Left kidney (tissue), 2 donors: ENCODE results near the gene WIPI1. TPM values are rescaled to one million over a fixed set of nuclear protein-coding genes. Genes with fewer than 3 reads are reported as not detected.
A peak's percentile ranks its signal among the peaks of the same experiment; 100 is the strongest.
"Not testable (repeated sequence)": the region's sequence is repeated elsewhere in the genome, so short reads cannot be mapped to it uniquely, and the experiment has no call there.

ENCODE experiments used
- DNase-seq: peaks from one replicate; pipeline ENCODE4 v3.0.0-alpha.2; 2013
- polyA plus RNA-seq: library from polyadenylated mRNA; unstranded; fragments of 120-200 nt; gene quantifications from one replicate; pipeline ENCODE4 v1.2.1, GENCODE V29; 2013; ENCODE audit not compliant: insufficient read length

The WIPI1 gene
- polyA plus RNA-seq, 1 donor, result 31.9 TPM

DNA sequence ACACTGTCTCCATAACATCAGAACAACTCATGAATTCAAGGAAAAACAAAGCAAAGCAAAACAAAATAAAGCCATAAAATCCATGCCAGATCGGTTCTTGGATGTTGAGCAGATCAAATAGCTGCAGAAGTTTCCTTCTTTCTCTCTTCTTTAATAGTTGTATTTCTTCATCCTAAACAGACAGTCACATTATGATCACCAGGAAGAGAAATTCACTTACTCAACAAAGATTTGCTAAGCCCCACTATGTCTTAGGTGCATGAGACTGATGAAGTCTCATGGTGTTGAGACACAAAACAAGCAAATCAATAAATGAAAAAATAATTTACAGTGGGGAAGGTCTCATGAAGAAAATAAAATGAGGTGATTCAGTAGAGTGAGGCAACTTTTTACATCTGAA, 72.8 kb downstream of the WIPI1 start:
- no peak for DNase-seq

DNA sequence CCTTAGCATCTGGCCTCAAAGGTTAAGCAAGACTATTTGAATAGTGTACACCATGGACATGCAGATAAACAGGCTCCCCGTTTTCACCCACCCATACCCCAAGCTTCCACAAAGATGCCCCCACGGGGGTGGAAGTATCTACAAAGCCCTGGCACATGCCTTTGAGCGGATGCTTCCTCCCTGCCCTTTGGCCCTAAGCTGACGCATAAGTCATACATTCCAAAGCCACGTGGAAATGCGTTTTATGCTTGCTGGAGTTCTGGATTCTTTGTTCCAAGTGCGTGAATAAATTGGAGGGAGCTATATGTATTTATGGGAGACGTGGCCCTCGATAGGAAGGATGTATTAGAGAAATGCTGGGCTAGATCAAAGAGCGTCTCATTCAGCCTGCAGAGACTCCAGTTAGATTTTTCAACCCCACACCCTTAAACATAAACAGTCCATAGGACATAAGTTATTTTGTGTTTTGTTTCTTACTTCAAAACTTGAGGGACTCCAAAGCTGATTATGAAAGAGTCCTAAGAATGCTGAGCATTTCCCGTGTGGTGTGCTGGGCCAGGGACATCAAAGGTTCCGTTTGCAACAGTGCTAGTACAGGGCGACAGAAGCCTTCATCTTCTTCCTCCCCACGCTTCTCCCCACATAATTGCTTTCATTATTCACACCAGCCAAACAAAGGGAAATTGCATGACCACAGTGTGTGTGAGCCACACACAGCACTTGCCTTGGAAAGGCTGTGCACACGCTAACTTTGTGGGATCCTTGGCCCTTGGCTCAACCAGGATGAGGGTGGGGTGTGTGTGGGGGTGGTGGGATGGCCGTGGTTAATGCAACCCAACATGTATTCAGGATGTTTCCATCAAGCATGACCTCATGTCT, 73.6 kb downstream of the WIPI1 start:
- DNase-seq, result no peak

DNA sequence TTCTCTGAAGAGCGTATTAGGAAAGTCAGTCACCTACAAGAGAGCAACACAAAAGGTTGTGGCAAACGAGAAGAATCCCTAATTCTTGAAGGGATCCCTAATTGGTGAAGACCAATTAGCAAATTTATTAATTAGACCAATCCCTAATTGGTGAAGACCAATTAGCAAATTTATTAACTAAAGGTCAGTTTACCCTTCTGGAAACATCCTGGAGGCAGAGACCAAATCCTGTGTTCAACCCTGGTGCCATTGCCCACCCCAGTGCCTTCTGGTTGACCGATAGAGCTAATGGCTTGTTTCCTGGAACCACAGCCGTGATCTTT, 74.2 kb downstream of the WIPI1 start:
- no peak for DNase-seq

DNA sequence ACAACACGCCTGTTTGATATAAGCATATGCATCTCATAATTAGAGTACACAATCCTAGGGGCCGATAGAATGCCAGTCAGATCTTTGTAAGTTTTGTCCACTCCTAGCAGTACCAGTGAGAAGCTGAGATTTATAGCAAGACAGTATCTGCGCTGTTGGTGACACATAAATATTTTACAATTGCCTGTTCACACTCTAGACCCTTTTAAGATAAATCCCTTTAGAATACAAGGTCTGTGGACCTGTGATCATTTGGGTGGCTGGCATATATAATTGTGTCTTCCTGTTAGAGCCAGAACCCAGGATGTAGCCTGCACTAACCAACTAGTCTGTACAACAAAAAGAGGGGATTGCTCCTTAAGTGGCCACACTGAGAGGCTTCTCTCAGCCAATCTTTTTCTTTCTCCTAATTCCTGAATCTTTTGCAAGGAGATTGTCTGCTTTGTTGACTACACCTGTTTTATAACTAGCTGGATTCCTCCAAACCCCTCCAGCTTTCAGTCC, 74.7 kb downstream of the WIPI1 start:
- no peak for DNase-seq

DNA sequence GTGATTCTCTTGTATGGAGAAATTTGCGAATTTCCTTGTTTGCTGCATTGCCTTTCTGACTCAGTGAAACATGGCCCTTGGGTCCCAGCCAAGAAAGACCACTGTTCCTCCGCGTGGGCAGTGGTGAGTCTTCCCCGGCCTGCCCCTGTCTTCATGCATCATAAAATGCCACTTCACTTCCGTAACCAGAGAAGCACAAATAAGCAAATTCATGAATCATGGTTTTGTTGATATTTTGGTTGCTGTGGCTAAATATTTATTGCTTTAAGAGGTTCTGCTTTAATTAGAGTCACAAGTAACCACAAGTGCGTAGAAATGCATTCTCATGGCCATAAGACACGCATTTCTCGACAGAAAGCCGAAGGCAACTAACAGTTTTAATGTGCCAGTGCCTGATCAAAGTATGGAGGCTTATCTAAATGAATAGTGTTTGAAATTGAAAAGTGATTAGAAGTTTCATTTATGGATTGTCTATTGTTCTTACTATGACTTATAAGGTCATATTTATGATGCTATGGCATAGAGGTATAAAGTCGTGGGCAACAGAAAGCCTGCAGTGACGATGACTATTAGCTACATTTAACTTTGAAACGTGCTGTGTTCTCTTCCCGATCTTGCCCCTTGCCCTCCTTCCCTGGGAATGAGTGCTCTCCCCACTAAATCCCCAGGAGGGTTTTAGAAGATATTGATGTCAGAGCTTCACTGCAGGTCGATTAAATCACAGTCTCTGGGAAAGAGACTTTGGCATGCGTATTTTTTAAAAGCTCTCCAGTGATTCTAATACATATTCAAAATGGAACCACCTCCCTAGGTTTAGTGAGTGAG, 76.0 kb downstream of the WIPI1 start:
- DNase-seq, result peak; percentile 72

DNA sequence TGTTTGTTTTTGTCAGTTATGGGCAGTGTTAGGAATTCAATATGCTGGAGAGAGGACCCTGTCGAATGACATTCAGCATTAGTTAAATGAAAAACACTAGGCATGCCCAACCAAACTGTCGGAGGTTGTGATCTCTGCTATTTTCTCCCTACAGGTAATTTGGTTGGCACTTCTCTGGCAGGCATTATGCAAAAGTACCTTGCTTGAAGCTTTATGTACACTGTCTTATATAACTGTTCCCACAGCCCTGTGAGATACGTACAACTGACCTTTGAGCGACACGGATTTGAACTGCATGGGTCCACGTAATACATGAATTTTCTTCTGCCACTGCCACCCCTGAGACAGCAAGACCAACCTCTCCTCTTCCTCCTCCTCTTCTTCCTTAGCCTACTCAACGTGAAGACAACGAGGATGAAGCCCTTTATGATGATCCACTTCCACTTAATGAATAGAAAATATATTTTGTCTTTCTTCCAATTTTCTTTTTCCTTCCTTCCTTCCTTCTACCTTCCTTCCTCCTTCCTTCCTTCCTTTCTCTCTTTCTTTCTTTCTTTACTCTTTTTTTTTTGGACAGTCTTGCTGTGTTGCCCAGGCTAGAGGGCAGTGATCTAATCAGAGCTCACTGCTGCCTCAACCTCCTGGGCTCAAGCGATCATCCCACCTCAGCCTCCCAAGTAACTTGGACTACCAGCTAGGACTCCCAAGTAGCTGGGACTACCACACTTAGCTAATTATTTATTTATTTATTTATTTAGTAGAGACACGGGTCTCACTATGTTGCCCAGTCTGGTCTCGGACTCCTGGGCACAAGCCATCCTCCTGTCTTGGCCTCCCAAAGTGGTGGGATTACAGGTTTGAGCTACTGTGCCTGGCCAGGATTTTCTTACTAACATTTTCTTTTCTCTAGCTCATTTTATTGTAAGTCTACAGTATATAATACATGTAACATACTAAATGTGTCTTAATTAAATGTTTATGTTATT, 77.3 kb downstream of the WIPI1 start:
- DNase-seq, result no peak

DNA sequence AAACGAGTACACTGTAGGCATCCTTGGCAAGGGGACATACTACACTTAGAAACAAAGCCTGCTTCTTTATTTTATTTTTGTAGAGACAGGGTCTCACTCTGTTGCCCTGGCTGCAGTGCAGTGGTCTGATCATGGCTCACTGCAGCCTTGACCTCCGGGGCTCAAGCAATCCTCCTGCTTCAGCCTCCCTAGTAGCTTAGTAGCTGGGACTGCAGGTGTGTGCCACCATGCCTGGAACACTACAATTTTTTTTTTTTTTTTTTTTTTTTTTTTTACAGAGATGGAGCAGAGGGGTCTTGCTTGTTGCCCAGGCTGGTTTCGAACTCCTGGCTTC, 78.2 kb downstream of the WIPI1 start:
- DNase-seq, result no peak

DNA sequence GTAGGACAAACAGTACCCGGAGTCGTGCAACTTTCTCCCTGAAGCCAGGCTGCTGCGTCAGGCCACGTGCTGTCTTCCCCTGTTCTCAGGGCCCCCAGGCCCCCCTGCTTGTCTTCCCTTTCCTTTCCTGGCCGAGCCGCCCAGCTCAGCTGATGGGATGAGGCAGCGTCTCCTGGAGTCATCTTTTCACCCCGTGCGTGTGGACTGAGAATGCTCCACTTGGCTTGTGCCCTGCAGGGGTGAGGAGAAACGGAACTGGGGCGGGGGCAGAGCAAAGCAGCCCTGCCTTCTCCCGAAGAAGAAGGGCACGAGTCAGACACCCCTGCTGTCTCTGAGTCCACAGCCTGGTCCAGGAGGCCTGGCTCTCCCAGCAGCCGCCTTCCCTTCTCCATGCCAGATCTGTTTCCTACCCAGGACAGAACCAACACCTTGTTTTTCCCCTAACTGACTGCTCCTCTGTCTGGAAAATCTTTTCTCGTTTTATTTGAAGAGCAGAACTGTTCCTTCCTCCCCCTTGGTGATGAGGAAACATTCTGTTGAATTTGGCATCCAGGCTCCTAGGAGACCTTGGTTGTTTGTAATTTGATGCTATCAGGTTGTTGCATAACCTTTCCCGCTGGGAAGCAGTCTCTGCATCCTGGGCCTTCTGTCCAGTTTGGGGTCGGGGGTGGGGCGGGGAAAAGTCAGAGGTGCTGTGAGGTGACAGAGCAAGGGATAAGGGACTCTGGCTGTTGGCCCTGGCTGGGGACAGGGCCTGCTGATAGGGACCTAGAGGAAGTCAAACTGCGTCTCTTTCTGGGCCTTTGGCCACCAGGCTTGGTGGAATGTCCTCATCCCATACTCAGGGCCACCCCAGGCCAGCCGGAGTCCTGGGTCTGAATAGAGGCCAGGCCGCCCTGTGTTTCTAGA, 78.8 kb downstream of the WIPI1 start:
- DNase-seq, result peak; percentile 63

DNA sequence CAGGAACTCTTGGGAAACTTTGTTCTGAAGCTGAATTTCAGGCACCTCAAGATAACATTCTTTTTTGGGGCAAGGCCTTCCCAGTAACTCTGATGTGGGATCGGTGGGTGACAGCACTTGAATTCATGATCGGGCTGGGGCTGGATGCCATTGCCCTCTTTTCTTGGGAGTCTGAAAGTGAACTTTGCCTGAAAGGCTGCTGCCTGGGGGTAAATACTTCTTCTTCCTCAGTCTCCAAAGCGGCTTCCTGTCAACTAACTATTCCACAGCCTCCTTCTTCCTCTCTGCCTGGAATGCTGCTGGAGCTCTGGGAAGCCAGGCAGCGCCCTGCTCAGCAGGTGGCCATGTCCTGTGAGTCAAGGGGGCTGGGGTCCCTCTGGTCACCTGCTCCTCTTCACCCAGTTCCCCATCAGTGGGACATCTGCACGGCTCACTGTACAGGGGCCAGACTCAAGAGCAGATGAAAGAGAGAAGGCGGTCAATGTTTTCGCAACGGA, 79.5 kb downstream of the WIPI1 start:
- no peak for DNase-seq

DNA sequence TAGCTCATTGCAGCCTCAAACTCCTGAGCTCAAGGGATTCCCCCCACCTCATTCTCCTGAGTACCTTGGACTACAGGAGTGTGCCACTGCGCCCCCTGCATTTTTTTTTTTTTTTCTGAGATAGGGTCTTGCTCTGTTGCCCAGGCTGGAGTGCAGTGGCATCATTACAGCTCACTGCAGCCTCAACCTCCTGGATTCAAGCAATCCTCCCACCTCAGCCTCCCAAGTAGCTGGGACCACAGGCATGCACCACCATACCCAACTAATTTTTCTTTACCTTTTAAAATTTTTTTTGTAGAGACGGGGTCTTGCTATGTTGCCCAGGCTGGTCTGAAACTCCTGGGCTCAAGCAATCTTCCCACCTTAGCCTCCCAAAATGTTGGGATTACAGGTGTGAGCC, 81.1 kb downstream of the WIPI1 start:
- DNase-seq, result not testable (repeated sequence)

DNA sequence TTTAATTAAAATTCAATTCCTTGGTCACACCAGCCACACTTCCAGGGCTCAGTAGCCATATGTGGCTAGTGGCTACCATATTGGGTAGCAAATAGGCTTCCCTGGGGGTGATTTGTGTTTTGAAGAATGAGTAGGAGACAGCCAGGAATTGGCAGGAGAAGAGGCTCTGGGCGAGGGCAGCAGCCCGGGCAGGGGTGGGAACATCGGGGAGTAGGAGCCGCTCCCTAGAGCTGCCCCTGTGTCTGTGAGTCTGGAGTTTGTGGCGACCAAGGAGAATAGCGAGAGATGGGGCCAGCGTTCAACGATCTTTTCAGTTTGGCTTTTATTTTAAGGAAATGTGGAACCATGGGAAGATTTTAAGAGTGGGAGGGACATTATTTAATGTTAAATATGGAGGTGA, 81.7 kb downstream of the WIPI1 start:
- DNase-seq, result no peak

Other genes starting within 250 kb of the WIPI1 start
- 91.0 TPM for gene AMZ2, start 209.5 kb downstream of the WIPI1 start, polyA plus RNA-seq
- 0.86 TPM for gene SLC16A6, start 166.4 kb downstream of the WIPI1 start, polyA plus RNA-seq
- gene ARSG, start 166.0 kb downstream of the WIPI1 start, polyA plus RNA-seq, result 6.2 TPM
- 376 TPM for gene PRKAR1A, start 54.9 kb upstream of the WIPI1 start, polyA plus RNA-seq
- 11.9 TPM for gene FAM20A, start 143.9 kb upstream of the WIPI1 start, polyA plus RNA-seq